Measurements from ENCODE around the gene DAO.

- TF ChIP-seq, protein P1, sequence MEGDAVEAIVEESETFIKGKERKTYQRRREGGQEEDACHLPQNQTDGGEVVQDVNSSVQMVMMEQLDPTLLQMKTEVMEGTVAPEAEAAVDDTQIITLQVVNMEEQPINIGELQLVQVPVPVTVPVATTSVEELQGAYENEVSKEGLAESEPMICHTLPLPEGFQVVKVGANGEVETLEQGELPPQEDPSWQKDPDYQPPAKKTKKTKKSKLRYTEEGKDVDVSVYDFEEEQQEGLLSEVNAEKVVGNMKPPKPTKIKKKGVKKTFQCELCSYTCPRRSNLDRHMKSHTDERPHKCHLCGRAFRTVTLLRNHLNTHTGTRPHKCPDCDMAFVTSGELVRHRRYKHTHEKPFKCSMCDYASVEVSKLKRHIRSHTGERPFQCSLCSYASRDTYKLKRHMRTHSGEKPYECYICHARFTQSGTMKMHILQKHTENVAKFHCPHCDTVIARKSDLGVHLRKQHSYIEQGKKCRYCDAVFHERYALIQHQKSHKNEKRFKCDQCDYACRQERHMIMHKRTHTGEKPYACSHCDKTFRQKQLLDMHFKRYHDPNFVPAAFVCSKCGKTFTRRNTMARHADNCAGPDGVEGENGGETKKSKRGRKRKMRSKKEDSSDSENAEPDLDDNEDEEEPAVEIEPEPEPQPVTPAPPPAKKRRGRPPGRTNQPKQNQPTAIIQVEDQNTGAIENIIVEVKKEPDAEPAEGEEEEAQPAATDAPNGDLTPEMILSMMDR (IDR thresholded peaks at IDR 0.05; ENCODE audit: low read depth, low read length) = no peak
- no peak for TF ChIP-seq POLR2A (IDR thresholded peaks at IDR 0.05; ENCODE audit: extremely low read depth, insufficient read length)
These were observed 38.3 kb downstream of the DAO start for GRCh38 chr12:108918206-108918605.
